HL-60 (cell line): ENCODE results near the gene NOS1AP.

ENCODE experiments used
- DNase-seq, 2 experiments: peaks; one replicate each; pipeline ENCODE4 v3.0.0-alpha.2; 2010 to 2020; ENCODE audit warnings: low read depth in 1 of 2, low spot score in 1 of 2
- H3K27ac ChIP-seq: fragments of 250-450 bp; sonication (Bioruptor Pico); replicated peaks from 2 replicates; pipeline ENCODE4 v1.5.1; 2020; ENCODE audit warnings: mild to moderate bottlenecking, moderate library complexity
- H3K27me3 ChIP-seq: fragments of 250-450 bp; sonication (Bioruptor Pico); 2 replicates; pipeline ENCODE4 v1.5.1; 2021; ENCODE audit warnings: mild to moderate bottlenecking, moderate library complexity; ENCODE audit not compliant: insufficient read depth, poor library complexity, severe bottlenecking
- H3K4me3 ChIP-seq: replicated peaks from 2 replicates; pipeline ENCODE4 v1.5.1; 2011; ENCODE audit warnings: mild to moderate bottlenecking, control low read depth, low read length; ENCODE audit not compliant: insufficient read depth
- GABPA ChIP-seq: IDR thresholded peaks from 2 replicates; pipeline ENCODE4 v1.6.1; 2012; ENCODE audit warnings: low read depth
- POLR2AphosphoS5 ChIP-seq: IDR thresholded peaks from 2 replicates; pipeline ENCODE4 v1.6.1; 2012; ENCODE audit warnings: low read depth
- SPI1 ChIP-seq: IDR thresholded peaks from 2 replicates; pipeline ENCODE4 v1.6.1; 2012; ENCODE audit warnings: low read depth, mild to moderate bottlenecking, borderline replicate concordance
- TF ChIP-seq, protein P1 (sequence below): IDR thresholded peaks from one replicate; pipeline ENCODE4 v1.5.1; 2011; ENCODE audit warnings: low read length, control low read depth, inconsistent platforms; ENCODE audit not compliant: insufficient read depth
- TF ChIP-seq, protein P2 (sequence below): IDR thresholded peaks from 2 replicates; pipeline ENCODE4 v1.6.1; 2012; ENCODE audit warnings: low read depth; ENCODE audit not compliant: insufficient replicate concordance

Gene NOS1AP

DNA sequence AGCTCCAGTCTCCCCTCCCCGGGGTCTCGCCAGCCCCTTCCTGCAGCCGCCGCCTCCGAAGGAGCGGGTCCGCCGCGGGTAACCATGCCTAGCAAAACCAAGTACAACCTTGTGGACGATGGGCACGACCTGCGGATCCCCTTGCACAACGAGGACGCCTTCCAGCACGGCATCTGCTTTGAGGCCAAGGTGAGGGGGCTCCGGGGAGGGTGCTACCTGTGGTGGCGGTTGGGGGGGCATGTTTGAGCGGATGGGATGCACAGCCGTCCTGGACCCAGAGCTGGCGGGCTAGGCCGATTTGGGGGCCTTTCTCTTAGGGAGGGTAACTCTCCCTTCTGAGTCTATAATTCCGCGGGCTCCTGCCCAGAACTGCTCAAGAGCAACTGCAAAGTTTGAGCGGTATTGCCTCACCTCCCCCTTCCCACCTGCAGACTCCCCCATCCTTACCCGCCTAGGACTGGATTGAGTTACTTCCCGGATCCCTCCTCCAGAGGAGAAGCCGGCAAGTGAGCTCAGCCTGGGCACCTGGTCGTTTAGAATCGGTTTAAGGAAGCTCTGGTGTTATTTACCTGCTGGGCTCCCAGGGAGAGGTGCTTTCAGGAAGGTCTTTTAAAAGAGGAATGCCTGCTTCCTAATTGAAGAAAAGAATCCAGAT is 730 bp downstream of the NOS1AP start:
- TF ChIP-seq POLR2AphosphoS5 (no peak), SPI1 (no peak), GABPA (no peak)
- TF ChIP-seq, protein P1, sequence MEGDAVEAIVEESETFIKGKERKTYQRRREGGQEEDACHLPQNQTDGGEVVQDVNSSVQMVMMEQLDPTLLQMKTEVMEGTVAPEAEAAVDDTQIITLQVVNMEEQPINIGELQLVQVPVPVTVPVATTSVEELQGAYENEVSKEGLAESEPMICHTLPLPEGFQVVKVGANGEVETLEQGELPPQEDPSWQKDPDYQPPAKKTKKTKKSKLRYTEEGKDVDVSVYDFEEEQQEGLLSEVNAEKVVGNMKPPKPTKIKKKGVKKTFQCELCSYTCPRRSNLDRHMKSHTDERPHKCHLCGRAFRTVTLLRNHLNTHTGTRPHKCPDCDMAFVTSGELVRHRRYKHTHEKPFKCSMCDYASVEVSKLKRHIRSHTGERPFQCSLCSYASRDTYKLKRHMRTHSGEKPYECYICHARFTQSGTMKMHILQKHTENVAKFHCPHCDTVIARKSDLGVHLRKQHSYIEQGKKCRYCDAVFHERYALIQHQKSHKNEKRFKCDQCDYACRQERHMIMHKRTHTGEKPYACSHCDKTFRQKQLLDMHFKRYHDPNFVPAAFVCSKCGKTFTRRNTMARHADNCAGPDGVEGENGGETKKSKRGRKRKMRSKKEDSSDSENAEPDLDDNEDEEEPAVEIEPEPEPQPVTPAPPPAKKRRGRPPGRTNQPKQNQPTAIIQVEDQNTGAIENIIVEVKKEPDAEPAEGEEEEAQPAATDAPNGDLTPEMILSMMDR, result no peak
- no peak overlapping the region for H3K27ac ChIP-seq
- no peak for DNase-seq
- peak overlapping the region; percentile 55 for H3K4me3 ChIP-seq
- peaks cover 39% of the 10 kb centered on the region for H3K27me3 ChIP-seq

DNA sequence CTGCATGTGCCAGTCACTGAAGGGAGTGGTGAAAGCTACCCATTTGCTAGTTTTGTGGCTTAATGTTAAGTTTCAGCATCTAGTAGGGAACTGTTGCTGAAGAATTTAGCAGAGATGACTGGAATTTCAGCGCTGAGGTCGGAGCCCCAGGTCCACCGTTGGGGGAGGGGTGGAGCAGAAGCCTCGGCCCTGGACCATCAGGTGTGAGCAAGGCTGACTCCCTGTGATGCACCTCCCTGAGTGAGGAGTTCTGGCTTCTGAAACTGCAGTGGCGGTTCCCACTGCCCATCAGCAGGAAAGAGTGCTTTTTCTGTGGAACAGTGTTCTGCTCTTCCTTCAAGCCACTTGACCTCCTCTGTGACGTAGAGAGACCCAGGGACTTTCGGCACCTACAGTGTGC is 1.3 kb downstream of the NOS1AP start:
- TF ChIP-seq GABPA (no peak), POLR2AphosphoS5 (no peak), SPI1 (no peak)
- TF ChIP-seq, protein P2, sequence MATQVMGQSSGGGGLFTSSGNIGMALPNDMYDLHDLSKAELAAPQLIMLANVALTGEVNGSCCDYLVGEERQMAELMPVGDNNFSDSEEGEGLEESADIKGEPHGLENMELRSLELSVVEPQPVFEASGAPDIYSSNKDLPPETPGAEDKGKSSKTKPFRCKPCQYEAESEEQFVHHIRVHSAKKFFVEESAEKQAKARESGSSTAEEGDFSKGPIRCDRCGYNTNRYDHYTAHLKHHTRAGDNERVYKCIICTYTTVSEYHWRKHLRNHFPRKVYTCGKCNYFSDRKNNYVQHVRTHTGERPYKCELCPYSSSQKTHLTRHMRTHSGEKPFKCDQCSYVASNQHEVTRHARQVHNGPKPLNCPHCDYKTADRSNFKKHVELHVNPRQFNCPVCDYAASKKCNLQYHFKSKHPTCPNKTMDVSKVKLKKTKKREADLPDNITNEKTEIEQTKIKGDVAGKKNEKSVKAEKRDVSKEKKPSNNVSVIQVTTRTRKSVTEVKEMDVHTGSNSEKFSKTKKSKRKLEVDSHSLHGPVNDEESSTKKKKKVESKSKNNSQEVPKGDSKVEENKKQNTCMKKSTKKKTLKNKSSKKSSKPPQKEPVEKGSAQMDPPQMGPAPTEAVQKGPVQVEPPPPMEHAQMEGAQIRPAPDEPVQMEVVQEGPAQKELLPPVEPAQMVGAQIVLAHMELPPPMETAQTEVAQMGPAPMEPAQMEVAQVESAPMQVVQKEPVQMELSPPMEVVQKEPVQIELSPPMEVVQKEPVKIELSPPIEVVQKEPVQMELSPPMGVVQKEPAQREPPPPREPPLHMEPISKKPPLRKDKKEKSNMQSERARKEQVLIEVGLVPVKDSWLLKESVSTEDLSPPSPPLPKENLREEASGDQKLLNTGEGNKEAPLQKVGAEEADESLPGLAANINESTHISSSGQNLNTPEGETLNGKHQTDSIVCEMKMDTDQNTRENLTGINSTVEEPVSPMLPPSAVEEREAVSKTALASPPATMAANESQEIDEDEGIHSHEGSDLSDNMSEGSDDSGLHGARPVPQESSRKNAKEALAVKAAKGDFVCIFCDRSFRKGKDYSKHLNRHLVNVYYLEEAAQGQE, result no peak
- TF ChIP-seq, protein P1, result no peak
- peaks cover 39% of the 10 kb centered on the region for H3K27me3 ChIP-seq
- no peak overlapping the region for H3K4me3 ChIP-seq
- H3K27ac ChIP-seq, result no peak overlapping the region
- DNase-seq, result no peak

DNA sequence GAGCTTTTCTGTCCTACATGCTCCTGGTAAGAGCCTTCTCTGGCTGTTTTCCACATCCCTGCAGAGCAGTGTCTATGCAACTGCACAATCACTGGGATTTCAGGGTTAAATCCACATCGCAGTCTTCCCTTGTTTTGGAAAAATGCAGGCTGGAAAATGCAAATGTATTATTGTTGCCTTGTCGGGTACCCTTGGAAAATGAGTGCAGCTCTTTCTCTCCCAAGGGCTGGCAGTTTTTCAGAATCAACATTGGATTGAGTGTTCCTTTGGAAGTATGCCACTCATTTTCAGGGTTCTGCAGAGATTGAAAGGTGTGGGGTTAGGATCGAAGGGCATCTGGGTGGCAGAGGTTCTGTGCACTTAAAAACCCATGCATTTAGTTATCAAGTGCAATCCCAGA is 3.2 kb downstream of the NOS1AP start:
- Histone ChIP-seq H3K27ac (no peak overlapping the region), H3K4me3 (no peak overlapping the region), H3K27me3 (peaks cover 42% of the 10 kb centered on the region)
- no peak for DNase-seq
- TF ChIP-seq, protein P2, result no peak
- TF ChIP-seq, protein P1, result no peak

DNA sequence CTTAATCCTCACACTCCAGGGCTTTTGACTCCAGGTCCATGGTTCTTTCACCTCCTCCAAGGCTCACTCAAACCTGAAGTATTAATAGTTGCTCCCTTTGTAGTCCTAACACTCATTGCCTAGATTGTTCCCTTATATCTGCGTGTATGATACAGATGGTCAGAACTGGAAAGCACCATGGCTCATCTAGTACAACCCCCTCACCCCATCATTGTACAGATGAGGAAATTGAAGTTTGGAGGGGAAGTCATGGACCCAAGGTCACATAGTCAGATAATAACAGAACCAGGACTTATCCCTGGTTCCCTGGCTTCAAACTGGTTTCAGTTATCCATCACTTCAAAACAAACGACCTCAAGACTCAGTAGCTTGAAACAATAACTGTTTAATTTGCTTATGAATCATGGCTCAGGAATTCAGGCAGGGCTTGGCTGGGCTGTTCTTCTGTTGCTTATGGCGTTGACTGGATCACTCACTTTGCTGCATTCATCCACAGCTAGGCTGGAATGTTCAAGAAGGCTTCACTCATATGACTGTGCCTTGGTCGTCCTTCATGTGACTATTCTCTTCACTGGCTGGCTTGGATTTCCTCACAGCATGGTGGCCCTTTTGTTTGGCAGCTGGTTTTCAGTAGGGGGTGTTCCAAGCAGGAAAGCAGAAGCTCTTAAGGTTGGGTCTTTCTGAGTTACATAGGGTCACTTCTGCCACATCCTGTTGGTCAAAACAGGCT is 5.0 kb downstream of the NOS1AP start:
- no peak overlapping the region for H3K27ac ChIP-seq
- H3K27me3 ChIP-seq, result peaks cover 31% of the 10 kb centered on the region
- TF ChIP-seq SPI1 (no peak), POLR2AphosphoS5 (no peak), GABPA (no peak)
- TF ChIP-seq, protein P2, result no peak
- TF ChIP-seq, protein P1, result no peak
- no peak for DNase-seq
- no peak overlapping the region for H3K4me3 ChIP-seq
